SK-N-MC (cell line): ENCODE results near the gene GZF1.

Experiments
- EZH2 ChIP-seq: fragments of 200-600 bp; sonication (generic); IDR thresholded peaks from one replicate; pipeline ENCODE4 v1.6.1; 2017; ENCODE audit warnings: antibody characterized with exemption
- FOXP2 ChIP-seq: optimal IDR thresholded peaks from 2 replicates; pipeline ENCODE3; 2011; ENCODE audit warnings: mild to moderate bottlenecking, moderate library complexity; ENCODE audit not compliant: insufficient read depth; ENCODE audit errors: extremely low read length, control extremely low read depth
- POLR2AphosphoS5 ChIP-seq: IDR thresholded peaks from 2 replicates; pipeline ENCODE4 v1.6.1; 2012; ENCODE audit warnings: mild to moderate bottlenecking, low read depth, low read length, borderline replicate concordance

- no peak for TF ChIP-seq EZH2
- no peak for TF ChIP-seq POLR2AphosphoS5
- no peak for TF ChIP-seq FOXP2
Observed at GRCh38 chr20:23325107-23325506, 36.9 kb upstream of the GZF1 start.
